ENCODE data around the gene ACTG2. TPM values are rescaled to one million over a fixed set of nuclear protein-coding genes. Genes with fewer than 3 reads are reported as not detected.

The ACTG2 gene
- total and polyA plus RNA-seq, 2 donors (not counting 1 experiment from before 2014, with no cell fraction given): not detected

DNA sequence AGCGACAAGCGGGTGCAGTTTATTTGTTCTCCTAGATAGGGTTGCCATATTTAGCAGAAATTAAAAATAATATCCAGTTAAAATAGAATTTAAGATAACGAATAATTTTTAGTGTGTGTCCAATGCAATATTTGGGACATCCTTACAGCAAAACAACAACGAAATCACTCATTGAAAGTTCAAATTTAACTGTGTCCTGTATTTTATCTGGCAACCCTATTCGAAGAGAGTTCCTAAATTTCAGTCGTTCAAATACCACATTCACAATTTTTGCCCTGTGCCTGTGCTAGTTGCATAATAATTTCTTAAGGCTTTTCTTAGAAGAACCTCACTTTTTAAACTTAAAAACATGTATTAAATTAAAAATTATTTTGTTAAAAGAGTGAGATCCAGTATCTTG lies 34.5 kb downstream of the ACTG2 start:
- ChIA-PET POLR2A (interaction anchor here (0.6 to 1.0 kb wide), 5 partner anchors 27 to 193 kb away, joined by 3 to 5 read pairs (median 3); no protein-coding TSS in a partner anchor), CTCF (no interaction called here)
- Histone ChIP-seq H3K9ac (ENCODE audit: low read length) (peak overlapping the region; percentile 94), H3K9me3 (ENCODE audit: control extremely low read depth in 1 of 3, control insufficient read depth in 2 of 3, insufficient read depth in 1 of 3, low read length in 2 of 3) (peaks cover 0 to 8% (median 2%) of the 10 kb centered on the region in 3 donors), H3K79me2 (ENCODE audit: control insufficient read depth, insufficient read depth, low read length) (peaks cover 63% of the 10 kb centered on the region), H3K4me3 (ENCODE audit: control extremely low read depth in 1 of 5, extremely low read depth in 1 of 5, insufficient read depth in 1 of 5, low read depth in 2 of 5, low read length in 4 of 5) (peak overlapping the region; percentile 69 to 89 (median 76)), H3K27me3 (replicated peaks in 1 of 4; ENCODE audit: control extremely low read depth in 1 of 4, control insufficient read depth in 3 of 4, insufficient read depth in 4 of 4, low read length in 3 of 4) (no peaks in the 10 kb centered on the region), H3K36me3 (replicated peaks in 1 of 2; ENCODE audit: control extremely low read depth in 1 of 2, control insufficient read depth in 1 of 2, extremely low read depth in 1 of 2, insufficient read depth in 2 of 2, low read length in 1 of 2) (peaks cover 0 to 8% of the 10 kb centered on the region in 2 experiments), H4K20me1 (ENCODE audit: control insufficient read depth, insufficient read depth, low read length, poor library complexity, severe bottlenecking) (peaks cover 11% of the 10 kb centered on the region), H3K27ac (ENCODE audit: low read length in 2 of 2) (peak overlapping the region; percentile 95 to 99), H3K4me2 (replicated peaks; ENCODE audit: low read depth, low read length, poor library complexity, severe bottlenecking) (peak overlapping the region; percentile 82), H3K4me1 (ENCODE audit: control insufficient read depth in 2 of 2, insufficient read depth in 2 of 2, low read length in 2 of 2) (peaks cover 33 to 37% of the 10 kb centered on the region in 2 donors), H2AFZ (ENCODE audit: insufficient read depth, low read depth, low read length, poor library complexity, severe bottlenecking) (peak overlapping the region; percentile 86)
- Mint-ChIP-seq H3K9me3 (ENCODE audit: insufficient read depth) (no peaks in the 10 kb centered on the region), H3K27me3 (no peaks in the 10 kb centered on the region), H3K4me1 (peaks cover 67% of the 10 kb centered on the region), H3K4me3 (peak overlapping the region; percentile 86), H3K27ac (peak overlapping the region; percentile 90)
- intact Hi-C loops (cut with micrococcal nuclease): loop anchor here (2.0 to 5.0 kb wide), 2 partner anchors 105 to 190 kb away; partner anchors contain the start of gene TPRKB
- ATAC-seq (ENCODE audit: low read depth) (no peak), DNase-seq (no peak)
- TF ChIP-seq EZH2 (IDR thresholded peaks at IDR 0.05; ENCODE audit: borderline replicate concordance, insufficient read depth, low read depth, low read length, poor library complexity, severe bottlenecking) (no peak), CTCF (IDR thresholded peaks at IDR 0.05) (no peak)
- WGBS (ENCODE audit: insufficient coverage): no CpG with 5 or more reads among the region's 6 CpGs

GRCh38 chr2:73928963-73929347 lies 36.1 kb downstream of the ACTG2 start:
- no peak for DNase-seq
- peaks cover 66% of the 10 kb centered on the region for H3K4me1 Mint-ChIP-seq
- CTCF ChIA-PET: interaction anchor here (0.9 kb wide), 1 partner anchor 103 kb away, joined by 3 read pairs; no protein-coding TSS in a partner anchor

More at GRCh38 chr2:73928963-73929347, 36.1 kb downstream of the ACTG2 start:
- H3K4me3 ChIP-seq (ENCODE audit: control extremely low read depth in 1 of 5, extremely low read depth in 1 of 5, insufficient read depth in 1 of 5, low read depth in 2 of 5, low read length in 4 of 5): no peak overlapping the region
- peak overlapping the region; percentile 18 for H3K4me2 ChIP-seq (replicated peaks; ENCODE audit: low read depth, low read length, poor library complexity, severe bottlenecking)
- H3K9ac ChIP-seq (ENCODE audit: low read length): no peak overlapping the region
- peak overlapping the region in 1 of 2 donors; percentile 63 for H3K27ac ChIP-seq (ENCODE audit: low read length in 2 of 2)
- peaks cover 33 to 35% of the 10 kb centered on the region in 2 donors for H3K4me1 ChIP-seq (ENCODE audit: control insufficient read depth in 2 of 2, insufficient read depth in 2 of 2, low read length in 2 of 2)
- POLR2A ChIA-PET: no interaction called here
- H4K20me1 ChIP-seq (ENCODE audit: control insufficient read depth, insufficient read depth, low read length, poor library complexity, severe bottlenecking): peaks cover 23% of the 10 kb centered on the region
- H3K9me3 ChIP-seq (ENCODE audit: control extremely low read depth in 1 of 3, control insufficient read depth in 2 of 3, insufficient read depth in 1 of 3, low read length in 2 of 3): peaks cover 0 to 8% (median 2%) of the 10 kb centered on the region in 3 donors
- Mint-ChIP-seq H3K27ac (peak overlapping the region; percentile 53), H3K4me3 (peak overlapping the region; percentile 36), H3K27me3 (no peaks in the 10 kb centered on the region), H3K9me3 (ENCODE audit: insufficient read depth) (no peaks in the 10 kb centered on the region)
- WGBS (ENCODE audit: insufficient coverage): 100% methylated on average over 2 of the region's 2 CpGs
- H3K27me3 ChIP-seq (replicated peaks in 1 of 4; ENCODE audit: control extremely low read depth in 1 of 4, control insufficient read depth in 3 of 4, insufficient read depth in 4 of 4, low read length in 3 of 4): no peaks in the 10 kb centered on the region
- intact Hi-C loops (cut with micrococcal nuclease): loop anchor here (5.0 kb wide), 1 partner anchor 192 kb away; the partner anchor contains the start of gene TPRKB
- ATAC-seq (ENCODE audit: low read depth): no peak
- no peak overlapping the region for H2AFZ ChIP-seq (ENCODE audit: insufficient read depth, low read depth, low read length, poor library complexity, severe bottlenecking)
- peaks cover 0 to 21% of the 10 kb centered on the region in 2 experiments for H3K36me3 ChIP-seq (replicated peaks in 1 of 2; ENCODE audit: control extremely low read depth in 1 of 2, control insufficient read depth in 1 of 2, extremely low read depth in 1 of 2, insufficient read depth in 2 of 2, low read length in 1 of 2)
- no peak for TF ChIP-seq EZH2 (IDR thresholded peaks at IDR 0.05; ENCODE audit: borderline replicate concordance, insufficient read depth, low read depth, low read length, poor library complexity, severe bottlenecking)
- no peak for TF ChIP-seq CTCF (IDR thresholded peaks at IDR 0.05)
- peaks cover 79% of the 10 kb centered on the region for H3K79me2 ChIP-seq (ENCODE audit: control insufficient read depth, insufficient read depth, low read length)

Measured in B cell (primary cell).